A549 treated with GW870086 at 1 μM for 4 hours (cell line): Measurements from ENCODE around the gene IL10. TPM values are rescaled to one million over a fixed set of nuclear protein-coding genes. Genes with fewer than 3 reads are reported as not detected.

Experiments used
- total RNA-seq: library from RNA; stranded (reverse); fragments of 200-300 nt; extraction: Qiagen RNA extraction; gene quantifications from 5 replicates; pipeline ENCODE4 v1.2.3, GENCODE V29; 2022; ENCODE audit warnings: low read depth

Gene IL10
- not detected in 5 replicates for total RNA-seq

GRCh38 chr1:206772243-206772937 is at the start of gene IL10:
Gene IL10 (minus strand): TSS chr1:206772494. CDS start chr1:206772435, 59 bp downstream.

GRCh38 chr1:206770531-206771337 is 1.6 kb downstream of the IL10 start, which contains the start of gene IL19:
Gene IL19 (plus strand): TSS chr1:206770773. CDS start chr1:206836663, 65,890 bp downstream.

Other genes starting within 250 kb of the IL10 start
- gene EIF2D, start 160.0 kb downstream of the IL10 start, total RNA-seq, result 30.8 to 35.7 TPM (median 34.9 TPM) in 5 replicates
- gene DYRK3, start 137.0 kb downstream of the IL10 start, total RNA-seq, result 8.1 to 10.7 TPM (median 9.7 TPM) in 5 replicates
- gene MAPKAPK2, start 87.6 kb downstream of the IL10 start, total RNA-seq, result 71.9 to 87.9 TPM (median 84.8 TPM) in 5 replicates
- not detected in 5 replicates for gene IL19, start 1.7 kb downstream of the IL10 start, total RNA-seq
- not detected in 5 replicates for gene IL20, start 93.1 kb upstream of the IL10 start, total RNA-seq
- gene IL24, start 124.9 kb upstream of the IL10 start, total RNA-seq, result 0.25 to 0.60 TPM (median 0.31 TPM) in 5 replicates
- gene FCMR, start 149.4 kb upstream of the IL10 start, total RNA-seq, result 3.3 to 6.4 TPM (median 4.4 TPM) in 5 replicates
- gene PIGR, start 174.0 kb upstream of the IL10 start, total RNA-seq, result not detected in 5 replicates
- gene FCAMR, start 198.0 kb upstream of the IL10 start, total RNA-seq, result not detected in 5 replicates